HepG2 (cell line): ENCODE data around the gene IKZF4. TPM values are rescaled to one million over a fixed set of nuclear protein-coding genes. Genes with fewer than 3 reads are reported as not detected.
"Not testable (repeated sequence)": the region's sequence is repeated elsewhere in the genome, so short reads cannot be mapped to it uniquely, and the experiment has no call there.

Experiments
- ATAC-seq: fragments of 200-7000 bp; cut with Tn5 transposase; 3 replicates; pipeline ENCODE4 v1.9.1; 2020; ENCODE audit warnings: mild to moderate bottlenecking, moderate library complexity
- BruUV-seq: library from RNA; stranded (reverse); fragments of 400-500 nt; replicated peaks from 2 replicates; lab custom pipeline; 2021; lab: Mats Ljungman, UMichigan
- CTCF ChIA-PET: fragments of 300-600 bp; formaldehyde crosslinking; extraction: SDS; loops from one replicate; lab custom pipeline; 2021; ENCODE audit warnings: low total read pairs, inconsistent platforms, low intra/inter-chr PET ratio; lab: Yijun Ruan, JAX
- POLR2A ChIA-PET: fragments of 350-600 bp; sonication (Branson Sonifier 250); formaldehyde crosslinking; loops from one replicate; lab custom pipeline; 2020; ENCODE audit warnings: antibody characterized with exemption, inconsistent platforms; lab: Yijun Ruan, JAX
- DNase-seq: peaks from one replicate; pipeline ENCODE4 v3.0.0-alpha.2; 2015; ENCODE audit warnings: low spot score
- FAIRE-seq: peaks from 3 replicates; lab custom pipeline; 2011; peaks lifted over from hg19 to GRCh38; lab: Jason Lieb, UNC
- H2AFZ ChIP-seq: one replicate; pipeline ENCODE4 v1.6.1; 2011; ENCODE audit warnings: low read length, inconsistent platforms
- H3K27ac ChIP-seq: fragments of 300-600 bp; 3 replicates; pipeline ENCODE4 v1.8.0; 2011; ENCODE audit warnings: mixed run types, mild to moderate bottlenecking, mixed read lengths, low read length, inconsistent platforms; ENCODE audit not compliant: insufficient read depth; ENCODE audit errors: extremely low read length
- H3K27me3 ChIP-seq, 2 experiments: fragments of 200-600 bp in 1 of 2; 2 replicates in 1 of 2; 3 replicates in 1 of 2; pipeline versions ENCODE4 v1.6.0 to v1.8.0; 2011; ENCODE audit warnings: low read length in 2 of 2, mild to moderate bottlenecking in 2 of 2, moderate library complexity in 2 of 2, inconsistent platforms in 1 of 2; ENCODE audit not compliant: insufficient read depth in 2 of 2, control insufficient read depth in 1 of 2
- H3K36me3 ChIP-seq, 2 experiments: fragments of 200-600 bp in 1 of 2; replicated peaks in 1 of 2; 2 replicates in 1 of 2; 3 replicates in 1 of 2; pipeline versions ENCODE4 v1.5.1 to v1.8.0; 2011; ENCODE audit warnings: low read length in 2 of 2, inconsistent platforms in 1 of 2; ENCODE audit not compliant: insufficient read depth in 2 of 2, control insufficient read depth in 1 of 2
- H3K4me1 ChIP-seq: 2 replicates; pipeline ENCODE4 v1.5.1; 2012; ENCODE audit warnings: low read length, inconsistent platforms; ENCODE audit not compliant: insufficient read depth
- H3K4me2 ChIP-seq: 2 replicates; pipeline ENCODE4 v1.6.0; 2011; ENCODE audit warnings: low read depth, low read length, inconsistent platforms
- H3K4me3 ChIP-seq, 3 experiments: fragments of 200-600 bp in 1 of 3; sonication (generic), shearing (Covaris generic) in 1 of 3; replicated peaks in 1 of 3; 2 replicates each; pipeline ENCODE4 v1.5.1; 2011 to 2016; ENCODE audit warnings: low read length in 3 of 3, inconsistent platforms in 2 of 3, low read depth in 2 of 3, mild to moderate bottlenecking in 2 of 3, control low read depth in 1 of 3, mixed read lengths in 1 of 3; ENCODE audit not compliant: insufficient read depth in 1 of 3
- H3K79me2 ChIP-seq: one replicate; pipeline ENCODE4 v1.6.1; 2011; ENCODE audit warnings: low read length, inconsistent platforms; ENCODE audit not compliant: insufficient read depth
- H3K9ac ChIP-seq: 2 replicates; pipeline ENCODE4 v1.6.0; 2011; ENCODE audit warnings: mild to moderate bottlenecking, low read depth, low read length, inconsistent platforms; ENCODE audit not compliant: insufficient read depth
- H3K9me3 ChIP-seq: 2 replicates; pipeline ENCODE4 v1.5.1; 2012; ENCODE audit warnings: mild to moderate bottlenecking, low read length
- H4K20me1 ChIP-seq: 2 replicates; pipeline ENCODE4 v1.6.0; 2011; ENCODE audit warnings: inconsistent platforms, mild to moderate bottlenecking, low read length, moderate library complexity; ENCODE audit not compliant: insufficient read depth
- CERS6 ChIP-seq: sonication (generic); formaldehyde crosslinking; IDR thresholded peaks from 2 replicates; pipeline ENCODE4 v1.5.0; 2020; ENCODE audit warnings: missing genetic modification reagents
- ESRRA ChIP-seq: sonication (generic); formaldehyde crosslinking; IDR thresholded peaks from 2 replicates; pipeline ENCODE4 v1.5.1; 2020; ENCODE audit warnings: mild to moderate bottlenecking, low read depth, missing genetic modification reagents
- POLR2G ChIP-seq: fragments of 200-400 bp; formaldehyde crosslinking; IDR thresholded peaks from 2 replicates; pipeline ENCODE4 v1.6.1; 2018; ENCODE audit warnings: mild to moderate bottlenecking, low read depth, low read length, moderate library complexity
- RXRB ChIP-seq: IDR thresholded peaks from 2 replicates; pipeline ENCODE4 v1.6.1; 2016; ENCODE audit warnings: borderline replicate concordance, missing genetic modification reagents, missing compliant biosample characterization
- SMYD3 ChIP-seq: sonication (generic); formaldehyde crosslinking; IDR thresholded peaks from 2 replicates; pipeline ENCODE4 v1.8.1; 2023; ENCODE audit warnings: mild to moderate bottlenecking, missing genetic modification reagents
- ZBTB25 ChIP-seq: IDR thresholded peaks from 2 replicates; pipeline ENCODE4 v1.6.1; 2018; ENCODE audit warnings: missing genetic modification reagents
- ZNF670 ChIP-seq: sonication (generic); formaldehyde crosslinking; IDR thresholded peaks from 2 replicates; pipeline ENCODE4 v1.8.0; 2022; ENCODE audit warnings: mild to moderate bottlenecking, missing genetic modification reagents, borderline replicate concordance
- WGBS: methylation state at CpG from one replicate; pipeline ENCODE4 v1.1.6; 2017; ENCODE audit warnings: low lambda C conversion rate; 5-methylcytosine and 5-hydroxymethylcytosine counted together
- in situ Hi-C: cut with HindIII; loops from 2 replicates; pipeline ENCODE4 v1.10.0; 2017; ENCODE audit warnings: low pct_unique_long_range_greater_than_20kb; ENCODE audit not compliant: extremely low pct_ligation_motif_present
- intact Hi-C: fragments of 100-400 bp; cut with micrococcal nuclease; formaldehyde crosslinking; loops from one replicate; pipeline ENCODE4 v1.10.0; 2022; ENCODE audit not compliant: unreplicated experiment
- polyA plus RNA-seq, 8 experiments: library from polyadenylated mRNA; depleted of rRNA in 3 of 8; stranded (reverse) in 7 of 8; unstranded in 1 of 8; fragments of >200 nt; fragmentation: Illumina TruSeq in 4 of 8; extraction: Trizol in 4 of 8; gene quantifications; 2 replicates each; pipeline versions ENCODE4 v1.2.1 to v1.2.3, GENCODE V29; 2011 to 2016; ENCODE audit warnings: low read depth in 4 of 8, missing spikeins in 1 of 8, mixed read lengths in 1 of 8; ENCODE audit not compliant: insufficient read depth in 1 of 8
- total RNA-seq, 5 experiments: library from RNA; depleted of rRNA; stranded (reverse); fragments of >200 nt; fragmentation: Illumina TruSeq; extraction: Trizol; gene quantifications; 2 replicates each; pipeline ENCODE4 v1.2.3, GENCODE V29; 2016; ENCODE audit warnings: low read depth in 1 of 5

IKZF4 gene
- total and polyA plus RNA-seq, 2 of the 13 experiments (the other 11 are each of a cell fraction or from before 2014, with no cell fraction given): 0.58 to 2.2 TPM

GRCh38 chr12:56046027-56046780 lies 25.4 kb downstream of the IKZF4 start:
- H3K9ac ChIP-seq: no peak overlapping the region
- in situ Hi-C loops (loop anchor here (5.0 kb wide), 1 partner anchor 56 kb away; the partner anchor contains the start of gene PA2G4), intact Hi-C loops (loop anchor here (2.0 to 5.0 kb wide), 3 partner anchors 33 to 71 kb away; partner anchors contain the start of genes PA2G4, RPL41 and ZC3H10)
- BruUV-seq: no TSS peak
- H3K4me3 ChIP-seq: no peak overlapping the region
- ATAC-seq (no peak), FAIRE-seq (no peak), DNase-seq (no peak)
- H3K27me3 ChIP-seq: no peaks in the 10 kb centered on the region
- no peak overlapping the region for H3K4me2 ChIP-seq
- peaks cover 37% of the 10 kb centered on the region for H3K4me1 ChIP-seq
- no peaks in the 10 kb centered on the region for H3K9me3 ChIP-seq
- no peak for TF ChIP-seq ESRRA (CRISPR knock-in tag)
- TF ChIP-seq POLR2G: peak; percentile 19; the same call in 1 of the 2 replicates
- no peak for TF ChIP-seq RXRB (CRISPR knock-in tag)
- peaks cover 21% of the 10 kb centered on the region for H3K79me2 ChIP-seq
- ChIA-PET POLR2A (interaction anchor here (2.0 to 4.7 kb wide), 4 partner anchors 35 to 72 kb away, joined by 6 to 40 read pairs (median 12); partner anchors contain the start of genes PA2G4, RAB5B and SUOX), CTCF (interaction anchor here (1.4 kb wide), 1 partner anchor 33 kb away, joined by 10 read pairs; no protein-coding TSS in a partner anchor)
- H3K36me3 ChIP-seq: peaks cover 2 to 20% of the 10 kb centered on the region in 2 experiments
- no peak overlapping the region for H2AFZ ChIP-seq
- no peak overlapping the region for H3K27ac ChIP-seq
- 92% methylated on average over 8 of the region's 9 CpGs for whole genome bisulfite sequencing
- H4K20me1 ChIP-seq: peaks cover 6% of the 10 kb centered on the region; the same call in 1 of the 2 replicates

- Histone ChIP-seq H2AFZ (no peak overlapping the region), H3K36me3 (no peaks in the 10 kb centered on the region), H3K79me2 (no peaks in the 10 kb centered on the region), H3K27me3 (no peaks in the 10 kb centered on the region), H4K20me1 (no peaks in the 10 kb centered on the region), H3K4me1 (peaks cover 6% of the 10 kb centered on the region), H3K4me3 (no peak overlapping the region), H3K9me3 (no peaks in the 10 kb centered on the region), H3K27ac (no peak overlapping the region), H3K9ac (no peak overlapping the region), H3K4me2 (no peak overlapping the region)
- no peak for TF ChIP-seq CERS6 (CRISPR knock-in tag)
- no peak for TF ChIP-seq ZNF670 (CRISPR knock-in tag)
- no peak for TF ChIP-seq ZBTB25 (CRISPR knock-in tag)
- no peak for TF ChIP-seq SMYD3 (CRISPR knock-in tag)
- DNase-seq (no peak), ATAC-seq (no peak), FAIRE-seq (no peak)
- no TSS peak for BruUV-seq
- in situ Hi-C loops: no loop called here
- 77% methylated on average over 6 of the region's 6 CpGs for WGBS
- CTCF ChIA-PET: no interaction called here
- POLR2A ChIA-PET: interaction anchor here (1.3 kb wide), 1 partner anchor 9 kb away, joined by 3 read pairs; no protein-coding TSS in a partner anchor
- intact Hi-C loops: no loop called here
These were observed 32.6 kb downstream of the IKZF4 start for GRCh38 chr12:56053407-56053893.

- H3K9ac ChIP-seq, H3K36me3 ChIP-seq, H4K20me1 ChIP-seq, in situ Hi-C loops, H3K4me3 ChIP-seq, DNase-seq, BruUV-seq, H3K27ac ChIP-seq, H3K27me3 ChIP-seq, H2AFZ ChIP-seq, FAIRE-seq, ATAC-seq, POLR2A ChIA-PET, H3K4me1 ChIP-seq, CTCF ChIA-PET, H3K79me2 ChIP-seq, H3K4me2 ChIP-seq, intact Hi-C loops, H3K9me3 ChIP-seq: not testable (repeated sequence)
- 84% methylated on average over 8 of the region's 8 CpGs for WGBS
These were observed 39.1 kb downstream of the IKZF4 start for GRCh38 chr12:56059964-56060363.
